GM23338 (cell line): ENCODE measurements around the gene SLC51A. TPM values are rescaled to one million over a fixed set of nuclear protein-coding genes. Genes with fewer than 3 reads are reported as not detected.

Experiments used
- ATAC-seq: fragments of 200-7000 bp; cut with Tn5 transposase; 3 replicates; pipeline ENCODE4 v1.9.1; 2020
- DNase-seq: peaks from one replicate; pipeline ENCODE4 v3.0.0-alpha.2; 2015; ENCODE audit warnings: low spot score
- H2AFZ ChIP-seq: fragments of 200-600 bp; sonication (generic); 2 replicates; pipeline ENCODE4 v1.8.0; 2016; ENCODE audit warnings: antibody characterized with exemption, mild to moderate bottlenecking, moderate library complexity
- H3F3A ChIP-seq: fragments of 200-600 bp; sonication (generic); replicated peaks from 2 replicates; pipeline ENCODE4 v1.8.0; 2017; ENCODE audit warnings: antibody characterized with exemption, mixed run types, low read depth
- H3K27ac ChIP-seq: fragments of 200-600 bp; sonication (generic); 2 replicates; pipeline ENCODE4 v1.6.1; 2016; ENCODE audit warnings: low read depth
- H3K27me3 ChIP-seq: fragments of 200-600 bp; sonication (generic); 2 replicates; pipeline ENCODE4 v1.8.0; 2016; ENCODE audit warnings: mild to moderate bottlenecking, mixed run types, moderate library complexity; ENCODE audit not compliant: insufficient read depth
- H3K36me3 ChIP-seq: fragments of 200-600 bp; sonication (generic); 2 replicates; pipeline ENCODE4 v1.8.0; 2016; ENCODE audit warnings: mild to moderate bottlenecking; ENCODE audit not compliant: insufficient read depth
- H3K4me1 ChIP-seq: fragments of 200-600 bp; sonication (generic); 2 replicates; pipeline ENCODE4 v1.8.0; 2016; ENCODE audit warnings: mild to moderate bottlenecking, moderate library complexity; ENCODE audit not compliant: insufficient read depth
- H3K4me2 ChIP-seq: fragments of 200-600 bp; sonication (generic); 2 replicates; pipeline ENCODE4 v1.7.1; 2017; ENCODE audit warnings: mixed run types
- H3K4me3 ChIP-seq: fragments of 200-600 bp; sonication (generic); 2 replicates; pipeline ENCODE4 v1.6.1; 2016; ENCODE audit warnings: mixed run types
- H3K79me2 ChIP-seq: fragments of 200-600 bp; sonication (generic); replicated peaks from 2 replicates; pipeline ENCODE4 v1.8.0; 2017; ENCODE audit warnings: mild to moderate bottlenecking; ENCODE audit not compliant: insufficient read depth
- H3K9me2 ChIP-seq: fragments of 200-600 bp; sonication (generic); 2 replicates; pipeline ENCODE4 v1.8.0; 2017; ENCODE audit not compliant: insufficient read depth
- H4K20me1 ChIP-seq: fragments of 200-600 bp; sonication (generic); replicated peaks from 2 replicates; pipeline ENCODE4 v1.8.0; 2017; ENCODE audit warnings: mild to moderate bottlenecking; ENCODE audit not compliant: insufficient read depth
- H3K27ac Mint-ChIP-seq: 2 replicates; pipeline ENCODE4 v1.8.0; 2020; ENCODE audit warnings: inconsistent platforms, mild to moderate bottlenecking, moderate library complexity, mixed read lengths
- H3K27me3 Mint-ChIP-seq: 3 replicates; pipeline ENCODE4 v1.8.0; 2022; ENCODE audit warnings: low read depth, mild to moderate bottlenecking, moderate library complexity, mixed read lengths, inconsistent platforms; ENCODE audit not compliant: insufficient read depth, poor library complexity
- H3K36me3 Mint-ChIP-seq: 3 replicates; pipeline ENCODE4 v1.8.0; 2021; ENCODE audit warnings: low read depth, mild to moderate bottlenecking, inconsistent platforms, moderate library complexity, mixed read lengths
- H3K4me1 Mint-ChIP-seq: 3 replicates; pipeline ENCODE4 v1.8.0; 2020; ENCODE audit warnings: mild to moderate bottlenecking, inconsistent platforms, mixed read lengths
- H3K4me3 Mint-ChIP-seq: 3 replicates; pipeline ENCODE4 v1.8.0; 2021; ENCODE audit warnings: moderate library complexity, mild to moderate bottlenecking, inconsistent platforms, mixed read lengths
- H3K9me3 Mint-ChIP-seq: 3 replicates; pipeline ENCODE4 v1.8.0; 2020; ENCODE audit warnings: moderate library complexity, mild to moderate bottlenecking, inconsistent platforms, mixed read lengths
- CREB1 ChIP-seq: fragments of 250-450 bp; sonication (Bioruptor Pico); IDR thresholded peaks from 2 replicates; pipeline ENCODE4 v1.5.0; 2020; ENCODE audit warnings: low read depth, mild to moderate bottlenecking, moderate library complexity
- ETS1 ChIP-seq: IDR thresholded peaks from 2 replicates; pipeline ENCODE4 v1.6.1; 2016; ENCODE audit warnings: antibody characterized with exemption
- EZH2 ChIP-seq: fragments of 200-600 bp; sonication (generic); IDR thresholded peaks from one replicate; pipeline ENCODE4 v1.8.0; 2017; ENCODE audit warnings: antibody characterized with exemption, mild to moderate bottlenecking, low read depth; ENCODE audit not compliant: unreplicated experiment
- EZH2phosphoT487 ChIP-seq: fragments of 200-600 bp; sonication (generic); IDR thresholded peaks from one replicate; pipeline ENCODE4 v1.8.1; 2018; ENCODE audit warnings: antibody characterized with exemption; ENCODE audit not compliant: unreplicated experiment
- JUNB ChIP-seq: IDR thresholded peaks from one replicate; pipeline ENCODE4 v1.6.1; 2016; ENCODE audit warnings: antibody characterized with exemption; ENCODE audit not compliant: unreplicated experiment
- NANOG ChIP-seq: IDR thresholded peaks from 2 replicates; pipeline ENCODE4 v1.6.1; 2016; ENCODE audit warnings: antibody characterized with exemption, borderline replicate concordance
- STAT1 ChIP-seq: IDR thresholded peaks from one replicate; pipeline ENCODE4 v1.6.1; 2016; ENCODE audit warnings: antibody characterized with exemption; ENCODE audit not compliant: unreplicated experiment
- ZNF114 ChIP-seq: fragments of 250-450 bp; sonication (Bioruptor Pico); IDR thresholded peaks from 2 replicates; pipeline ENCODE4 v1.5.0; 2020; ENCODE audit warnings: mild to moderate bottlenecking, moderate library complexity
- ZNF331 ChIP-seq: fragments of 250-450 bp; sonication (Bioruptor Pico); IDR thresholded peaks from 2 replicates; pipeline ENCODE4 v1.5.0; 2020; ENCODE audit warnings: low read depth, mild to moderate bottlenecking, moderate library complexity
- ZNF462 ChIP-seq: fragments of 250-450 bp; sonication (Bioruptor Pico); IDR thresholded peaks from 2 replicates; pipeline ENCODE4 v1.5.0; 2020; ENCODE audit warnings: mild to moderate bottlenecking, moderate library complexity
- polyA plus RNA-seq: library from polyadenylated mRNA; unstranded; fragments of >200 nt; fragmentation: Nextera tagmentation; extraction: Ambion mirVana; gene quantifications from 2 replicates; pipeline ENCODE4 v1.2.1, GENCODE V29; 2016
- total RNA-seq: library from RNA; depleted of rRNA; stranded (reverse); fragments of >200 nt; shearing (Covaris generic); gene quantifications from 2 replicates; pipeline ENCODE4 v1.2.3, GENCODE V29; 2014

Gene SLC51A
- total and polyA plus RNA-seq, 2 experiments from 2014 or later: 4.0 to 6.7 TPM

- TF ChIP-seq ZNF462: no peak
- no peak for TF ChIP-seq CREB1 (CRISPR knock-in tag)
These were observed 9.5 kb downstream of the SLC51A start (continued) for GRCh38 chr3:196225763-196226364.

GRCh38 chr3:196227121-196227561 is 10.8 kb downstream of the SLC51A start:
- Histone ChIP-seq H4K20me1 (no peaks in the 10 kb centered on the region), H2AFZ (no peak overlapping the region), H3K27ac (no peak overlapping the region), H3K9me2 (no peaks in the 10 kb centered on the region), H3F3A (peaks cover 6% of the 10 kb centered on the region; the same call in 1 of the 2 replicates), H3K4me3 (no peak overlapping the region), H3K36me3 (no peaks in the 10 kb centered on the region), H3K4me1 (no peaks in the 10 kb centered on the region), H3K27me3 (no peaks in the 10 kb centered on the region), H3K79me2 (no peaks in the 10 kb centered on the region), H3K4me2 (no peak overlapping the region)
- H3K27me3 Mint-ChIP-seq: peaks cover 7% of the 10 kb centered on the region
- H3K4me1 Mint-ChIP-seq: peaks cover 10% of the 10 kb centered on the region; the same call in 2 of the 3 replicates
- H3K36me3 Mint-ChIP-seq: peaks cover 11% of the 10 kb centered on the region; the same call in 1 of the 3 replicates
- no peak overlapping the region for H3K4me3 Mint-ChIP-seq
- ATAC-seq (no peak; the same call in 2 of the 3 replicates), DNase-seq (no peak)
- no peak overlapping the region for H3K27ac Mint-ChIP-seq
- peaks cover 4% of the 10 kb centered on the region; the same call in 2 of the 3 replicates for H3K9me3 Mint-ChIP-seq
- TF ChIP-seq STAT1 (no peak), ZNF331 (CRISPR knock-in tag) (no peak), ZNF114 (CRISPR knock-in tag) (no peak), EZH2phosphoT487 (no peak), NANOG (no peak), JUNB (no peak), ETS1 (no peak), EZH2 (no peak)
